Measurements from ENCODE around the gene EYA2.
"Not testable (repeated sequence)": the region's sequence is repeated elsewhere in the genome, so short reads cannot be mapped to it uniquely, and the experiment has no call there.

The EYA2 gene

GRCh38 chr20:47150403-47151152, 255.9 kb downstream of the EYA2 start:
- DNase-seq, result peak; percentile 57

- no peak for DNase-seq
These were observed 257.4 kb downstream of the EYA2 start for GRCh38 chr20:47152068-47152467.

GRCh38 chr20:47154089-47154488, 259.4 kb downstream of the EYA2 start:
- DNase-seq, result no peak

GRCh38 chr20:47156301-47157137, 261.9 kb downstream of the EYA2 start:
- no peak for DNase-seq

GRCh38 chr20:47159166-47159565, 264.5 kb downstream of the EYA2 start:
- no peak for DNase-seq

GRCh38 chr20:47160240-47160639, 265.6 kb downstream of the EYA2 start:
- no peak for DNase-seq

GRCh38 chr20:47160992-47161391, 266.3 kb downstream of the EYA2 start:
- DNase-seq, result no peak

GRCh38 chr20:47161411-47161810, 266.8 kb downstream of the EYA2 start:
- no peak for DNase-seq

- DNase-seq, result no peak
These were observed 269.5 kb downstream of the EYA2 start for GRCh38 chr20:47164140-47164539.

- DNase-seq, result no peak
These were observed 270.8 kb downstream of the EYA2 start for GRCh38 chr20:47165376-47165865.

GRCh38 chr20:47167846-47168245, 273.2 kb downstream of the EYA2 start:
- DNase-seq, result no peak

GRCh38 chr20:47172579-47172978, 277.9 kb downstream of the EYA2 start:
- no peak for DNase-seq

GRCh38 chr20:47173596-47174216, 279.1 kb downstream of the EYA2 start:
- DNase-seq, result no peak

GRCh38 chr20:47174456-47175243, 280.0 kb downstream of the EYA2 start:
- DNase-seq, result no peak

GRCh38 chr20:47175493-47175892, 280.9 kb downstream of the EYA2 start:
- no peak for DNase-seq

GRCh38 chr20:47176217-47176616, 281.6 kb downstream of the EYA2 start:
- DNase-seq, result not testable (repeated sequence)

- no peak for DNase-seq
These were observed 283.6 kb downstream of the EYA2 start for GRCh38 chr20:47178277-47178676.

- no peak for DNase-seq
These were observed 284.2 kb downstream of the EYA2 start for GRCh38 chr20:47178851-47179250.

- DNase-seq, result no peak
These were observed 284.6 kb downstream of the EYA2 start for GRCh38 chr20:47179267-47179666.

GRCh38 chr20:47181056-47181862, 286.6 kb downstream of the EYA2 start:
- DNase-seq, result peak; percentile 86

- DNase-seq, result no peak
These were observed 288.7 kb downstream of the EYA2 start for GRCh38 chr20:47183367-47183766.

Measured in HCEC 1CT (cell line).